GM23338 (cell line): ENCODE data around the gene AFF2. TPM values are rescaled to one million over a fixed set of nuclear protein-coding genes. Genes with fewer than 3 reads are reported as not detected.

Source experiments
- ATAC-seq: fragments of 200-7000 bp; cut with Tn5 transposase; 3 replicates; pipeline ENCODE4 v1.9.1; 2020
- DNase-seq: peaks from one replicate; pipeline ENCODE4 v3.0.0-alpha.2; 2015; ENCODE audit warnings: low spot score
- H2AFZ ChIP-seq: fragments of 200-600 bp; sonication (generic); 2 replicates; pipeline ENCODE4 v1.8.0; 2016; ENCODE audit warnings: antibody characterized with exemption, mild to moderate bottlenecking, moderate library complexity
- H3F3A ChIP-seq: fragments of 200-600 bp; sonication (generic); replicated peaks from 2 replicates; pipeline ENCODE4 v1.8.0; 2017; ENCODE audit warnings: antibody characterized with exemption, mixed run types, low read depth
- H3K27ac ChIP-seq: fragments of 200-600 bp; sonication (generic); 2 replicates; pipeline ENCODE4 v1.6.1; 2016; ENCODE audit warnings: low read depth
- H3K27me3 ChIP-seq: fragments of 200-600 bp; sonication (generic); 2 replicates; pipeline ENCODE4 v1.8.0; 2016; ENCODE audit warnings: mild to moderate bottlenecking, mixed run types, moderate library complexity; ENCODE audit not compliant: insufficient read depth
- H3K36me3 ChIP-seq: fragments of 200-600 bp; sonication (generic); 2 replicates; pipeline ENCODE4 v1.8.0; 2016; ENCODE audit warnings: mild to moderate bottlenecking; ENCODE audit not compliant: insufficient read depth
- H3K4me1 ChIP-seq: fragments of 200-600 bp; sonication (generic); 2 replicates; pipeline ENCODE4 v1.8.0; 2016; ENCODE audit warnings: mild to moderate bottlenecking, moderate library complexity; ENCODE audit not compliant: insufficient read depth
- H3K4me2 ChIP-seq: fragments of 200-600 bp; sonication (generic); 2 replicates; pipeline ENCODE4 v1.7.1; 2017; ENCODE audit warnings: mixed run types
- H3K4me3 ChIP-seq: fragments of 200-600 bp; sonication (generic); 2 replicates; pipeline ENCODE4 v1.6.1; 2016; ENCODE audit warnings: mixed run types
- H3K79me2 ChIP-seq: fragments of 200-600 bp; sonication (generic); replicated peaks from 2 replicates; pipeline ENCODE4 v1.8.0; 2017; ENCODE audit warnings: mild to moderate bottlenecking; ENCODE audit not compliant: insufficient read depth
- H3K9me2 ChIP-seq: fragments of 200-600 bp; sonication (generic); 2 replicates; pipeline ENCODE4 v1.8.0; 2017; ENCODE audit not compliant: insufficient read depth
- H4K20me1 ChIP-seq: fragments of 200-600 bp; sonication (generic); replicated peaks from 2 replicates; pipeline ENCODE4 v1.8.0; 2017; ENCODE audit warnings: mild to moderate bottlenecking; ENCODE audit not compliant: insufficient read depth
- H3K27ac Mint-ChIP-seq: 2 replicates; pipeline ENCODE4 v1.8.0; 2020; ENCODE audit warnings: inconsistent platforms, mild to moderate bottlenecking, moderate library complexity, mixed read lengths
- H3K27me3 Mint-ChIP-seq: 3 replicates; pipeline ENCODE4 v1.8.0; 2022; ENCODE audit warnings: low read depth, mild to moderate bottlenecking, moderate library complexity, mixed read lengths, inconsistent platforms; ENCODE audit not compliant: insufficient read depth, poor library complexity
- H3K36me3 Mint-ChIP-seq: 3 replicates; pipeline ENCODE4 v1.8.0; 2021; ENCODE audit warnings: low read depth, mild to moderate bottlenecking, inconsistent platforms, moderate library complexity, mixed read lengths
- H3K4me1 Mint-ChIP-seq: 3 replicates; pipeline ENCODE4 v1.8.0; 2020; ENCODE audit warnings: mild to moderate bottlenecking, inconsistent platforms, mixed read lengths
- H3K4me3 Mint-ChIP-seq: 3 replicates; pipeline ENCODE4 v1.8.0; 2021; ENCODE audit warnings: moderate library complexity, mild to moderate bottlenecking, inconsistent platforms, mixed read lengths
- H3K9me3 Mint-ChIP-seq: 3 replicates; pipeline ENCODE4 v1.8.0; 2020; ENCODE audit warnings: moderate library complexity, mild to moderate bottlenecking, inconsistent platforms, mixed read lengths
- EZH2 ChIP-seq: fragments of 200-600 bp; sonication (generic); IDR thresholded peaks from one replicate; pipeline ENCODE4 v1.8.0; 2017; ENCODE audit warnings: antibody characterized with exemption, mild to moderate bottlenecking, low read depth; ENCODE audit not compliant: unreplicated experiment
- JUNB ChIP-seq: IDR thresholded peaks from one replicate; pipeline ENCODE4 v1.6.1; 2016; ENCODE audit warnings: antibody characterized with exemption; ENCODE audit not compliant: unreplicated experiment
- NANOG ChIP-seq: IDR thresholded peaks from 2 replicates; pipeline ENCODE4 v1.6.1; 2016; ENCODE audit warnings: antibody characterized with exemption, borderline replicate concordance
- POLR2AphosphoS5 ChIP-seq: IDR thresholded peaks from 2 replicates; pipeline ENCODE4 v1.6.1; 2016; ENCODE audit warnings: antibody characterized with exemption, low read depth
- REST ChIP-seq: IDR thresholded peaks from one replicate; pipeline ENCODE4 v1.6.1; 2018; ENCODE audit warnings: antibody characterized with exemption; ENCODE audit not compliant: unreplicated experiment
- ZNF114 ChIP-seq: fragments of 250-450 bp; sonication (Bioruptor Pico); IDR thresholded peaks from 2 replicates; pipeline ENCODE4 v1.5.0; 2020; ENCODE audit warnings: mild to moderate bottlenecking, moderate library complexity
- ZNF462 ChIP-seq: fragments of 250-450 bp; sonication (Bioruptor Pico); IDR thresholded peaks from 2 replicates; pipeline ENCODE4 v1.5.0; 2020; ENCODE audit warnings: mild to moderate bottlenecking, moderate library complexity
- polyA plus RNA-seq: library from polyadenylated mRNA; unstranded; fragments of >200 nt; fragmentation: Nextera tagmentation; extraction: Ambion mirVana; gene quantifications from 2 replicates; pipeline ENCODE4 v1.2.1, GENCODE V29; 2016
- total RNA-seq: library from RNA; depleted of rRNA; stranded (reverse); fragments of >200 nt; shearing (Covaris generic); gene quantifications from 2 replicates; pipeline ENCODE4 v1.2.3, GENCODE V29; 2014
- TF ChIP-seq, protein P1 (sequence below): IDR thresholded peaks from 2 replicates; pipeline ENCODE4 v1.6.1; 2016; ENCODE audit warnings: antibody characterized with exemption

The AFF2 gene
- total and polyA plus RNA-seq, 2 experiments from 2014 or later = 1.6 to 5.8 TPM

GRCh38 chrX:148903176-148903575 lies 402.8 kb downstream of the AFF2 start:
- ATAC-seq = no peak
- no peaks in the 10 kb centered on the region for H3K27me3 ChIP-seq

More at GRCh38 chrX:148903176-148903575, 402.8 kb downstream of the AFF2 start:
- Mint-ChIP-seq H3K27ac (no peak overlapping the region), H3K36me3 (peaks cover 16% of the 10 kb centered on the region; the same call in 2 of the 3 replicates), H3K4me3 (no peak overlapping the region), H3K9me3 (peaks cover 14% of the 10 kb centered on the region), H3K4me1 (peaks cover 8% of the 10 kb centered on the region; the same call in 2 of the 3 replicates), H3K27me3 (peaks cover 2% of the 10 kb centered on the region)
- H2AFZ ChIP-seq = no peak overlapping the region
- no peak overlapping the region for H3K4me2 ChIP-seq
- no peak overlapping the region for H3K27ac ChIP-seq
- no peak for TF ChIP-seq NANOG
- TF ChIP-seq, protein P1, sequence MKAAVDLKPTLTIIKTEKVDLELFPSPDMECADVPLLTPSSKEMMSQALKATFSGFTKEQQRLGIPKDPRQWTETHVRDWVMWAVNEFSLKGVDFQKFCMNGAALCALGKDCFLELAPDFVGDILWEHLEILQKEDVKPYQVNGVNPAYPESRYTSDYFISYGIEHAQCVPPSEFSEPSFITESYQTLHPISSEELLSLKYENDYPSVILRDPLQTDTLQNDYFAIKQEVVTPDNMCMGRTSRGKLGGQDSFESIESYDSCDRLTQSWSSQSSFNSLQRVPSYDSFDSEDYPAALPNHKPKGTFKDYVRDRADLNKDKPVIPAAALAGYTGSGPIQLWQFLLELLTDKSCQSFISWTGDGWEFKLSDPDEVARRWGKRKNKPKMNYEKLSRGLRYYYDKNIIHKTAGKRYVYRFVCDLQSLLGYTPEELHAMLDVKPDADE = no peak
- TF ChIP-seq ZNF114 = no peak
- TF ChIP-seq EZH2 = no peak
- TF ChIP-seq REST = no peak
- TF ChIP-seq ZNF462 (CRISPR knock-in tag) = no peak
- no peak for TF ChIP-seq JUNB
- TF ChIP-seq POLR2AphosphoS5 = no peak
- no peaks in the 10 kb centered on the region for H3K4me1 ChIP-seq
- H3K4me3 ChIP-seq = no peak overlapping the region
- H4K20me1 ChIP-seq = no peaks in the 10 kb centered on the region
- H3K79me2 ChIP-seq = no peaks in the 10 kb centered on the region
- no peaks in the 10 kb centered on the region for H3F3A ChIP-seq
- no peak for DNase-seq
- H3K36me3 ChIP-seq = no peaks in the 10 kb centered on the region
- H3K9me2 ChIP-seq = no peaks in the 10 kb centered on the region
